ENCODE results near the gene RAB31. TPM values are rescaled to one million over a fixed set of nuclear protein-coding genes. Genes with fewer than 3 reads are reported as not detected.
A peak's percentile ranks its signal among the peaks of the same experiment; 100 is the strongest.

RAB31 gene
- total and polyA plus RNA-seq, 2 of the 13 experiments (the other 11 are each of a cell fraction or from before 2014, with no cell fraction given): 1.1 to 1.7 TPM

DNA sequence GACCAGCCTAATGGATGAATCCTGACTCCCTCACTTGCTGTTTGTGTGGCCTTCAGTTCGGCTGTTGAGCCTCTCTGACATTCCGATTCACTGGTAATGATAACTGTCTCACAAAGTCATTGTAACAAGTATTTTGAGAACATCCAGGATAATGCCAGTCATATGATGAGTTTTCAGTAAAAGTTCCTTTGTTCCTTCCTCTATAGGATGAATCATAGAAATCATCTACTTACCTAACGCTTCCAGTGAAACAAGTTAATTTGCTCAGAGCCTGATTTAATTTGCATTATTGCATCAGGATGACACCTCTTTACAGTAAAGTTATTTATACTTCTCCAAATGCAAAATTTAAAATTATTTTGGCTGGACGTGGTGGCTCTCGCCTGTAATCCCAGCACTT, 32.0 kb downstream of the RAB31 start:
- in situ Hi-C loops (cut with HindIII; ENCODE audit: extremely low pct_ligation_motif_present, low pct_unique_long_range_greater_than_20kb) (no loop called here), intact Hi-C loops (cut with micrococcal nuclease; ENCODE audit: unreplicated experiment) (no loop called here)
- no peak overlapping the region for H3K4me3 ChIP-seq (replicated peaks in 1 of 3; ENCODE audit: insufficient read depth in 1 of 3, low read depth in 2 of 3, low read length in 3 of 3)
- ATAC-seq (no peak), DNase-seq (ENCODE audit: low spot score) (no peak), FAIRE-seq (no peak)
- ChIA-PET CTCF (ENCODE audit: low intra/inter-chr PET ratio, low total read pairs) (no interaction called here), POLR2A (no interaction called here)
- 0 out of 5 replicates have a peak, but pooled peaks cover 0 to 3% of the 10 kb centered on the region in 2 experiments for H3K27me3 ChIP-seq (ENCODE audit: control insufficient read depth in 1 of 2, insufficient read depth in 2 of 2, low read length in 2 of 2)
- no peaks in the 10 kb centered on the region for H3K36me3 ChIP-seq (replicated peaks in 1 of 2; ENCODE audit: control insufficient read depth in 1 of 2, insufficient read depth in 2 of 2, low read length in 2 of 2)
- H3K4me2 ChIP-seq (ENCODE audit: low read depth, low read length): peak overlapping the region; percentile 10; the same call in 1 of the 2 replicates
- BruUV-seq (replicated peaks): no TSS peak
- TF ChIP-seq SUZ12 (IDR thresholded peaks at IDR 0.05; ENCODE audit: low read depth, low read length) (no peak), RFX1 (IDR thresholded peaks at IDR 0.05) (no peak), KIAA2018 (CRISPR knock-in tag; IDR thresholded peaks at IDR 0.05; ENCODE audit: borderline replicate concordance) (no peak), RXRB (CRISPR knock-in tag; IDR thresholded peaks at IDR 0.05; ENCODE audit: borderline replicate concordance) (no peak), ZNF703 (CRISPR knock-in tag; IDR thresholded peaks at IDR 0.05; ENCODE audit: borderline replicate concordance) (no peak), ZEB1 (IDR thresholded peaks at IDR 0.05; ENCODE audit: insufficient replicate concordance, low read depth) (no peak)
- no peaks in the 10 kb centered on the region for H3K9me3 ChIP-seq (ENCODE audit: low read length)
- no peaks in the 10 kb centered on the region for H3K79me2 ChIP-seq (ENCODE audit: insufficient read depth, low read length)
- H3K9ac ChIP-seq (ENCODE audit: insufficient read depth, low read depth, low read length): no peak overlapping the region
- 28% methylated on average over 5 of the region's 5 CpGs for WGBS (ENCODE audit: low lambda C conversion rate)
- no peak overlapping the region for H2AFZ ChIP-seq (ENCODE audit: low read length)
- H3K27ac ChIP-seq (ENCODE audit: extremely low read length, insufficient read depth, low read length): no peak overlapping the region
- H3K4me1 ChIP-seq (ENCODE audit: insufficient read depth, low read length): peaks cover 48% of the 10 kb centered on the region
- H4K20me1 ChIP-seq (ENCODE audit: insufficient read depth, low read length): no peaks in the 10 kb centered on the region
